ELR (cell line): Measurements from ENCODE around the gene AREL1.
A peak's percentile ranks its signal among the peaks of the same experiment; 100 is the strongest.

Source experiments
- DNase-seq: peaks from one replicate; pipeline ENCODE4 v3.0.0-alpha.2; 2015; ENCODE audit warnings: low read depth

The AREL1 gene

DNA sequence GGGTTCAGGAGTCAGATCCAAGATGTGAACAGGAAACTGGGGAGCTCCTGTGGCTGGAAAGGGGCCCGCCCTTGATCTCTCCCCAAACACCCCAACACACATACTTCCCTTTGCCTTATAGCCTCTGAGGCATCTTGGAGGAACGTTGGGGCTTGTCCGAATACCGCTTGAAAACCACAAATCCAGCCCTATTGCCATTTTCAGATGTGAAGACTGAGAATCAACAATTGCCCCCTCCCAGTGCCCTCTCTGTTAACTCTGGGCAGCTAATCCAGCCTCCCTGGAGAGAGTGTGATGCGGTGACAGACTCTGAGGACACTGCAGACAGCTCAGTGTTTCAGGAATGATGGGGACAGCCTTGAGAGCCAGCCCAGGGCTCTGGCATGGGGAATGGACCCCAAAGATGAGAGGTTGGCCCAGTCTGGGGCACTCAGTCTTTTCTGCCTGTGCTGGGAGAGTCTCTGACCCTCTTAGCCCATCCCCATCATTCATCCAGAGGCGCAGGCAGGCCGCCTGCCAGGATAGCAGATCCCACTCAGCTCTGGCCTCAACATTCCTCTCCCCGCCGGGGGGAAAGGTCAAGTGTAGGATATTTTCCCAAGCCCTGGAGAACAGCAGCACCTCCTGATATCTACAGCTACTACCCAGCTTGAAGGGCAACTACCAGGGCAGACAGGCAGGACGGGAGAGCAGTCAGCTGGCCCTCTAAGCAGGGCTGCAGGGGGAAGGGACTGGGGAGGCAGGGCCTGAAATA lies 76.3 kb downstream of the AREL1 start:
- DNase-seq, result no peak

- DNase-seq, result no peak
Measured at GRCh38 chr14:74635847-74636246, 77.0 kb downstream of the AREL1 start.

GRCh38 chr14:74634964-74635363 lies 77.9 kb downstream of the AREL1 start:
- DNase-seq, result no peak

GRCh38 chr14:74634481-74634880 lies 78.4 kb downstream of the AREL1 start:
- no peak for DNase-seq

DNA sequence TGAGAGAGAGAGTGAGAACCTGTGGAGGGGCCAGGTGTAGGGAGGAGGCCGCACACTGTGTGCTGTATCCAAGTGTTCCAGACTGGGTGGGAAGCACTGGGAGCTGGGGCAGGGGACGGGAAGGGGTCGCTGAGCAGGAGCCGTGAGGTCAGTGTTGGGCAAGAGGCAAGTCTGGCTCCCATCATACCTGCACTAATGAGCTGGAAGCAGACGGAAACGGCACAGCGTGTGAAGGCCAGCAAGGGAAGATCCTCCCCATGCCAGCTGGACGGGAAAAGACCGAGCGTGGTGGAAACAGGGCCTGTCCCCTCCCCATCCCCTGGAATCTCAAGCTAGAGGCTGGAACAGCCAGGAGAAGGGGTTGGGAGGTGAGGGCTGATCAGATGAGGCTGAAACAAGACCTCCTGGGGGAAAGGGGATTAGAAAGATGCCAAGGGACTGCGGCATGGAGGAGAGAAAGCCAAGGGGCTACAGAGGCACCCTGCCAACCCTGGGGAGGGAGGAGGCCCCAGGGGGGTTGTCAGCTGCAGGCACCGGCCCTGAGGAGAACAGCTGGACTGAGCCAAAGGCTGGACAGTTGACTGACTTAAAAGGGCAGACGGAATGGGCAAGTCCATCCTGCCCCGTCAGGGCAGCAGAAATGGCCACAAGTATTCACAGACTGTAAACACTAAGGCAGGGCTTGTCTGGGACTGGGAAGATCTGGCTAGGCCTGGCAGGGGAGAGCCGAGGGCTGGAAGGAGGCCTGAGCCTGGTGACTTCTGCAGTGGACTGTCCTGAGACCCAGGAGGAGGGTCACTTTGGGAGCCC lies 81.8 kb downstream of the AREL1 start:
- no peak for DNase-seq

- DNase-seq, result no peak
Measured at GRCh38 chr14:74628418-74628817, 84.5 kb downstream of the AREL1 start.

DNA sequence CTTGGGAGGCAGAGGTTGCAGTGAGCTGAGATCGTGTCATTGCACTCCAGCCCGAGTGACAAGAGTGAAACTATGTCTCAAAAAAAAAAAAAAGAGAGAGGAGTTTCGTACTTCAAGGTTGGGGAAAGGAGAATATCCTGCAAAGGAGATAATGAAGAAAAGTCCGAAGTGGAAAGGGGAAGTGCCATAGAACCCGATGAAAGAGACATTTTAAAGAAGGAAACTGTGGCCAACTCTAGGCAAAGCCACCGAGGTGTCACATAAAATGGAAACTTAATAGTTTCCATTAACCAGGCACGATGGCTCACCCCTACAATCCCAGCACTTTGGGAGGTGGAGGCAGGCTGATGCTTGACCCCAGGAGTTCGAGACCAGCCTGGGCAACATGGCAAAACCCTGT lies 85.8 kb downstream of the AREL1 start:
- no peak for DNase-seq

DNA sequence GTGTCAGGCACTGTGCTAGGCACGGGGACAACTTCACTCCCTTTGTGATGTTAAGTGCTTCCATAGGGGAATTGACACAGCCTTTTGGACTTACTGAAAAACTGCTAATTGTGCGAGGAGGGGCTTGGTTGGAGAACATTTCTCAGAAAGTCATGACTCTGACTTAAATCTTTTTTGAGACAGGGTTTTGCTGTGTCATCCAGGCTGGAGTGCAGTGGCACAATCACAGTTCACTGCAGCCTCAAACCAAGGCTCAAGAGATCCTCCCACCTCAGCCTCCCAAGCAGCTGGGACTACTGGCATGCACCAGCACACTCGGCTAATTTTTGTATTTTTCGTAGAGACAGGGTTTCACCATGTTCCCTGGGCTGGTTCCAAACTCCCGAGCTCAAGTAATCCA lies 90.6 kb downstream of the AREL1 start:
- DNase-seq, result no peak

- DNase-seq, result no peak
Measured at GRCh38 chr14:74621556-74621955, 91.3 kb downstream of the AREL1 start.

DNA sequence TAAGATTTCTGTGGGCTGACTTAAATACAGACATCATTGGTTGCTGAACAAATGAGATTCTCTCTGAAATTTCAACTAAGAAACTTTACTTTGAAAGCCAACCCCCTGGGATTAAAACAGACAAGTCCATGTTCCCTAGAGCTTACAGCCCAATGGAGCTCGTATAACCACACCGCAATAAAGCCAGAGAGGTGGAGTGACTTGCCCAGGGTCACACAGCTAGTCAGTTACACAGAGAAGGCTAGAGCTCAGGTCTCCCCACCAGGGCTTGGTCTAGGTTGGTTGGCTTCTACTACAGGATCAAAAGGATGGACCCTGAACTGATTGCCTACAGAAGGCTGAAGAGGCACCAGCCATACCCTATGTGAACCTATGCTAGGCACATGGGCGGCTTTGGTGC lies 92.0 kb downstream of the AREL1 start:
- no peak for DNase-seq

- DNase-seq, result peak; percentile 100
Measured at GRCh38 chr14:74620497-74620921, 92.4 kb downstream of the AREL1 start.

DNA sequence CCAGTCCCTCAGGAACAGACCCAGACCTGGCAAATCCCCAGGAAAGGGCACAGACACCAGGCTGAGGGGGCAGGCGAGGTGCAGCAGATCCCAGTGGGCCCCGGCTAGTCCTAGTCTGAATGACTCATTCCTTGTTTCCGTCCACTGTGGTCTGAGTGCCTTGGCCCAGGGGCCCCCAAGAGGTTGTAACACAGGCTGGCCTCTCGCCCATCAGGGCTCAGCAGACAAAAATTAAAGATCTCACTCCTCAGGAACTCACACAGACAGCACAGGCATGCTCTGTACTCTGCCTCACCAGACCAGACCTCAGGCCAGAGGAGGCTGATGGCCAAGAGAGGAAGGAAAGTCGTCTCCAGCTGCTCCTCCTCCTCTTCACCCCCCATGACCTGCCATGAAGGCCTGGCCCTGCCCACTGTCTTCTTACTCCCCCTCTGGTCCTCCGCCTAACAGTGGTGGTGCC lies 93.2 kb downstream of the AREL1 start:
- peak; percentile 99 for DNase-seq

GRCh38 chr14:74618078-74618952 lies 94.6 kb downstream of the AREL1 start:
- DNase-seq, result peak; percentile 95

DNA sequence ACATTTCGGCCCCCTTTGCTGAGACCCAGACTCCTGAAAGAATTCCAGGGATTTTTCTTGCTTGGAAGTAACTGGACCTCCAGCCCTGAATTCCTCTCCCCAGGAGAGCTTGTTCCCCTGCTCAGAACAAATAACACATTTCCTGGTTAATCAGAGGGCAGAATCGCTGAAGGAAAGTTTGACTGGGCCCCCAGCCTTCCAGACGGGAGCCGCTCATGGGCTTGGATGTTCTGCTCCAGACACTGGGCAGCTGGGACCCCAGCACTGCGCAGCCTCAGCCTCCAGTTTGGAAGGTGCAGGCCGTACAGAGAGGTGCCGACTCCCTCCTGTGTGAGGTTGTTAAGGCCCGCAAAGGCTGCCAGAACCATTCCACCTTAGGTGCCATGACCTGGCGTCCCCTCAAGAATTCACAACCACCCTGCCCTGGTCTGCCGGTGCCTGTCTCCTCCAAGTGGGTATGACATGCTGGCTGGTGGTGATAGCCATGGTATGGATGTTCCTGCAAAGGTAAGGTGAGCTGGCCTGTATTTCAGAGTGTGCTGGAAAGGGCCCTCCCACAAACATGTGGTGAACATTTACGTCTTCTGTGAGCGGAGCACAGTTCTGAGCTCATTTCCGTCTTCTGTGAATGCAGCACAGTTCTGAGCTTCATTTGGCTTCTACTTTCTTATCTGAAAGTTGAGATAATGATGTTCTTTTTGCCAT lies 95.7 kb downstream of the AREL1 start:
- peak; percentile 37 for DNase-seq

DNA sequence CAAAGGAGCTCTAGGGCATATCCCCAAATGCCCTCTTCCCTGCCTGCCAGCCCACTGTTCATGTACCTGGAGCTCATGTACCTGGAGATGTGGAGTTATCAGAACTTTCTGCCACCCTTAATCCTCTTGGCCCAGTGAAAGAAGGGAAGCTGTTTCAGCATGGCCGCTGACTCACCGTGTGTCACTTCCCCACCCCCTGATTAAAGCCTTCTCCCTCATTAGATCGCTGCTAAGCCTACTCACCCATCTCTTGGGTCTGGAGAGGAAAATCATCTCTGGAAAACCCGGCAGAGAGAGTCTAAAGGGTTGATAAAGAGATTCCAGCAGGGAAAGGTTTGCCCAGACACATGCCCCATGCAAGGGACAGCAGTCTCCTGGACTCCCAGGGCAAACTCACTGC lies 96.4 kb downstream of the AREL1 start:
- peak; percentile 97 for DNase-seq

DNA sequence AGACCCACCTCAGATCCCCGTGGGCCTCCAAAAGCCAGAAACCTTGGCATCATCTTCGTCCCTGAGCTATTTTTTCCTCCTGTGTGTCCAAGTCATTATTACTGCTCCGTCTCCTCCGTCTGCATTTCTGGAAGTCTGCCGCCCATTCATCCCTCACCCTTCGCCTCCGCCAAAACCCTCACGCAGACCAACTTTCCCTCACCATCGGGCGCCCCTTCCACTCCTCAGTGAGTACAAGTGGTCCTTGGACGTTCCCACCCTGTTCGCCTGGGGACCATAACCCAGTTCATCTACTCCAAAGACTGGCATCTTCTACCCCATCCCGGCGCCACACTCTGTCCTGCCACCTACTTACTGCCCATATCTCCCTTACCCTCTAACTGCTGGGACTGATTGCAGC lies 97.1 kb downstream of the AREL1 start:
- DNase-seq, result no peak

- no peak for DNase-seq
Measured at GRCh38 chr14:74614508-74615495, 98.1 kb downstream of the AREL1 start.

DNA sequence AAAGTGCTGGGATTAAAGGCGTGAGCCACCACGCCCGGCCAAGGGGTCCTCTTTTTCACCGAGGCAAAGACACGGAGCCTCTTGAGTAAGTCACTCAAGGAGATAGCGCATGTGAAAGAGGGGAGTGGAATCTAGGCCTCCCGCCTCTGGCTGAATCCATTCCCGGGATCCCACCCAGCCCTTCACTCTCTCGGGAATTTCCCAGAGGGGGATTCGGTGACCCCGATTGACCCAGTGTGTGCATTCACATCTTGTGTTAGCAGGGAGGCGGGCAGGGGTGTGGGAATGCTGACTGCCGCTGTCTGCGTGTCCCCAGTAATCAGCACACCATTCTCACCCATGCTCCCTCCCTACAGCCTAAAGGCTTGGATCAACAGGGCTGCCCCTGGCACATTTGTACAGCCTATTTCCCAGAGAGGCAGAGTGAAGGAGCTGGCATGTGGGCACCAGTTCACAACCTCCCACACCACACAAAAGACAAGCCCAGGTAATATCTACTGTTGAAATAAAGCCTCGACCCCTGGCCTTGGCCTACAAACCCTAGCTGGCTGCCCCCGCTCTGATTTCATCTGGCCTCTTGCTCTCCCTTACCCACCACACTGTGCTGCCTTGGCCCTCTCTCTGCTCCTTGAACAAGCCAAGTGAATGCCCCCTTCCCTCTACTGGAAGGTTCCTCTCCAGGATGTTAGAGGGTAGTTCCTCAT lies 99.5 kb downstream of the AREL1 start:
- no peak for DNase-seq

GRCh38 chr14:74612350-74613021 lies 100.4 kb downstream of the AREL1 start:
- DNase-seq, result peak; percentile 88
